ENCODE measurements around the gene ARID1B. TPM values are rescaled to one million over a fixed set of nuclear protein-coding genes. Genes with fewer than 3 reads are reported as not detected.

Gene ARID1B
- total and polyA plus RNA-seq, 2 of the 4 experiments (the other 2 are of a cell fraction) = 14.5 to 20.1 TPM

DNA sequence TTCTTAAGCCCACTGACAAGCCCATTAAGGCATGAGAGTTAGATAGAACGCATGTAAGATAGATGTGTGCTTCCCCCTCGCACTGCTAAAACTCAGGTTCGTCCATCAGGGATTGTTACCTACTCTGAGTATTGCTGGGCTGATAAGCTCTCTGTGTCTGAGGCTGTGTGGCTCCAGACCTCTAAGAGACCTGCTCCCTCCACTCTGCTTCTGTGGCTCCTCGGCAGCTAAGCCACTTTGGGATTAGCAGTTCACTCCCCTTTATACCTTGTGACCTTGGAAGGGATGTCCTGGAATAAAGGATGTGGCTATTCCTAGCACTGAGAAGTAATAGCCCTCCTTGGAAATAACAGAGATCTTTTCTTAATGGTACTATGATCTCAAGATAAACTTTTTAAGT, 381.3 kb downstream of the ARID1B start:
- H3K27me3 ChIP-seq (ENCODE audit: control insufficient read depth, insufficient read depth, low read length) = no peaks in the 10 kb centered on the region
- no peak overlapping the region for H4K91ac ChIP-seq (ENCODE audit: insufficient read depth, low read depth, low read length)
- in situ Hi-C loops (cut with MboI; ENCODE audit: low sequenced_read_pairs) = no loop called here
- no peaks in the 10 kb centered on the region for H4K20me1 ChIP-seq (ENCODE audit: insufficient read depth, low read length)
- H4K5ac ChIP-seq (ENCODE audit: low read depth, low read length) = no peak overlapping the region
- no peak overlapping the region for H2BK15ac ChIP-seq (ENCODE audit: low read depth, low read length)
- no peak overlapping the region for H3K18ac ChIP-seq (ENCODE audit: low read depth, low read length)
- peaks cover 4 to 9% of the 10 kb centered on the region in 2 experiments; a peak in 2 of 4 replicates for H3K79me1 ChIP-seq (ENCODE audit: low read depth in 1 of 2, low read length in 2 of 2)
- H2BK20ac ChIP-seq (ENCODE audit: low read depth, low read length) = no peak overlapping the region
- H3K36me3 ChIP-seq (ENCODE audit: control insufficient read depth, insufficient read depth, low read length) = peaks cover 21% of the 10 kb centered on the region
- no peak for ATAC-seq (ENCODE audit: low read depth)
- H3K4me2 ChIP-seq (ENCODE audit: low read depth, low read length) = no peak overlapping the region
- H2BK5ac ChIP-seq (ENCODE audit: low read depth, low read length, poor library complexity, severe bottlenecking) = no peak overlapping the region
- H3K4ac ChIP-seq (ENCODE audit: low read depth, low read length) = no peak overlapping the region
- ChIA-PET POLR2A (ENCODE audit: unreplicated experiment) (no interaction called here), CTCF (no interaction called here)
- no TSS peak for BruUV-seq (replicated peaks)
- H2BK120ac ChIP-seq (ENCODE audit: low read depth, low read length) = no peak overlapping the region
- WGBS, 2 experiments (ENCODE audit: extremely low coverage in 2 of 2, insufficient read length in 1 of 2) = 82% methylated on average over 3 of the region's 4 CpGs; no CpG with 5 or more reads in 1 of the 2 experiments
- no peak overlapping the region for H3K14ac ChIP-seq (replicated peaks; ENCODE audit: low read depth, low read length)
- H3K9me3 ChIP-seq (ENCODE audit: control insufficient read depth, insufficient read depth, low read length) = no peaks in the 10 kb centered on the region
- intact Hi-C loops (cut with micrococcal nuclease) = no loop called here
- DNase-seq = no peak
- peaks cover 14% of the 10 kb centered on the region for H3K9me1 ChIP-seq (ENCODE audit: insufficient read depth, low read length)
- H4K8ac ChIP-seq (ENCODE audit: low read depth in 2 of 2, low read length in 2 of 2) = no peak overlapping the region
- H2AK5ac ChIP-seq (ENCODE audit: low read depth, low read length) = no peak overlapping the region
- no peak overlapping the region for H2AFZ ChIP-seq (replicated peaks; ENCODE audit: low read length, poor library complexity)
- H3K9ac ChIP-seq (ENCODE audit: low read depth, low read length) = no peak overlapping the region
- no peak overlapping the region for H3K27ac ChIP-seq (ENCODE audit: insufficient read depth, low read length)
- H3K56ac ChIP-seq (ENCODE audit: extremely low read depth, insufficient read depth, low read length) = no peak overlapping the region
- TF ChIP-seq RAD21 (IDR thresholded peaks at IDR 0.05; ENCODE audit: low read length) (no peak), MXI1 (IDR thresholded peaks at IDR 0.05; ENCODE audit: borderline replicate concordance, low read depth, low read length) (no peak), POLR2A (IDR thresholded peaks at IDR 0.05; ENCODE audit: low read depth, low read length) (no peak), MAFK (IDR thresholded peaks at IDR 0.05; ENCODE audit: low read depth, low read length) (no peak), SMC3 (IDR thresholded peaks at IDR 0.05; ENCODE audit: low read depth, low read length) (no peak), BHLHE40 (IDR thresholded peaks at IDR 0.05; ENCODE audit: low read depth, low read length) (no peak), RFX5 (IDR thresholded peaks at IDR 0.05; ENCODE audit: low read depth, low read length) (no peak), CEBPB (IDR thresholded peaks at IDR 0.05; ENCODE audit: low read depth, low read length) (no peak), CHD1 (IDR thresholded peaks at IDR 0.05; ENCODE audit: low read depth, low read length) (no peak), MAZ (IDR thresholded peaks at IDR 0.05; ENCODE audit: borderline replicate concordance, low read depth, low read length) (no peak), NFE2L2 (IDR thresholded peaks at IDR 0.05; ENCODE audit: low read depth, low read length) (no peak), RCOR1 (IDR thresholded peaks at IDR 0.05; ENCODE audit: insufficient replicate concordance, low read length) (no peak), FOS (IDR thresholded peaks at IDR 0.05; ENCODE audit: low read depth, low read length) (no peak)
- TF ChIP-seq, protein P1, sequence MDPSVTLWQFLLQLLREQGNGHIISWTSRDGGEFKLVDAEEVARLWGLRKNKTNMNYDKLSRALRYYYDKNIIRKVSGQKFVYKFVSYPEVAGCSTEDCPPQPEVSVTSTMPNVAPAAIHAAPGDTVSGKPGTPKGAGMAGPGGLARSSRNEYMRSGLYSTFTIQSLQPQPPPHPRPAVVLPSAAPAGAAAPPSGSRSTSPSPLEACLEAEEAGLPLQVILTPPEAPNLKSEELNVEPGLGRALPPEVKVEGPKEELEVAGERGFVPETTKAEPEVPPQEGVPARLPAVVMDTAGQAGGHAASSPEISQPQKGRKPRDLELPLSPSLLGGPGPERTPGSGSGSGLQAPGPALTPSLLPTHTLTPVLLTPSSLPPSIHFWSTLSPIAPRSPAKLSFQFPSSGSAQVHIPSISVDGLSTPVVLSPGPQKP (IDR thresholded peaks at IDR 0.05; ENCODE audit: borderline replicate concordance, low read depth, low read length) = no peak
- TF ChIP-seq, protein P2, sequence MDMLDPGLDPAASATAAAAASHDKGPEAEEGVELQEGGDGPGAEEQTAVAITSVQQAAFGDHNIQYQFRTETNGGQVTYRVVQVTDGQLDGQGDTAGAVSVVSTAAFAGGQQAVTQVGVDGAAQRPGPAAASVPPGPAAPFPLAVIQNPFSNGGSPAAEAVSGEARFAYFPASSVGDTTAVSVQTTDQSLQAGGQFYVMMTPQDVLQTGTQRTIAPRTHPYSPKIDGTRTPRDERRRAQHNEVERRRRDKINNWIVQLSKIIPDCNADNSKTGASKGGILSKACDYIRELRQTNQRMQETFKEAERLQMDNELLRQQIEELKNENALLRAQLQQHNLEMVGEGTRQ (IDR thresholded peaks at IDR 0.05; ENCODE audit: low read depth, low read length) = no peak
- TF ChIP-seq, protein P3, sequence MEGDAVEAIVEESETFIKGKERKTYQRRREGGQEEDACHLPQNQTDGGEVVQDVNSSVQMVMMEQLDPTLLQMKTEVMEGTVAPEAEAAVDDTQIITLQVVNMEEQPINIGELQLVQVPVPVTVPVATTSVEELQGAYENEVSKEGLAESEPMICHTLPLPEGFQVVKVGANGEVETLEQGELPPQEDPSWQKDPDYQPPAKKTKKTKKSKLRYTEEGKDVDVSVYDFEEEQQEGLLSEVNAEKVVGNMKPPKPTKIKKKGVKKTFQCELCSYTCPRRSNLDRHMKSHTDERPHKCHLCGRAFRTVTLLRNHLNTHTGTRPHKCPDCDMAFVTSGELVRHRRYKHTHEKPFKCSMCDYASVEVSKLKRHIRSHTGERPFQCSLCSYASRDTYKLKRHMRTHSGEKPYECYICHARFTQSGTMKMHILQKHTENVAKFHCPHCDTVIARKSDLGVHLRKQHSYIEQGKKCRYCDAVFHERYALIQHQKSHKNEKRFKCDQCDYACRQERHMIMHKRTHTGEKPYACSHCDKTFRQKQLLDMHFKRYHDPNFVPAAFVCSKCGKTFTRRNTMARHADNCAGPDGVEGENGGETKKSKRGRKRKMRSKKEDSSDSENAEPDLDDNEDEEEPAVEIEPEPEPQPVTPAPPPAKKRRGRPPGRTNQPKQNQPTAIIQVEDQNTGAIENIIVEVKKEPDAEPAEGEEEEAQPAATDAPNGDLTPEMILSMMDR (conservative IDR thresholded peaks at IDR 0.05; ENCODE audit: low read depth, low read length) = no peak
- no peak overlapping the region for H2AK9ac ChIP-seq (replicated peaks; ENCODE audit: low read depth, low read length, poor library complexity)
- dilution Hi-C loops (cut with HindIII; ENCODE audit: low sequenced_read_pairs, unreplicated experiment) = no loop called here
- no peak overlapping the region for H3K4me3 ChIP-seq (ENCODE audit: insufficient read depth, low read depth, low read length)
- H3K4me1 ChIP-seq (ENCODE audit: control insufficient read depth, insufficient read depth, low read length) = no peaks in the 10 kb centered on the region
- no peak overlapping the region for H3K23ac ChIP-seq (ENCODE audit: low read depth, low read length)

Measured in IMR-90 (cell line).